Suprapubic skin (tissue), 4 donors: Measurements from ENCODE around the gene SHISA3. TPM values are rescaled to one million over a fixed set of nuclear protein-coding genes. Genes with fewer than 3 reads are reported as not detected.

ENCODE experiments used
- DNase-seq, 2 donors: peaks; one replicate each; pipeline ENCODE4 v3.0.0-alpha.2; 2019; ENCODE audit warnings: low spot score in 2 of 2
- H3K27ac ChIP-seq: fragments of 200-600 bp; sonication (generic); one replicate; pipeline ENCODE4 v1.5.1; 2019
- H3K27me3 ChIP-seq: fragments of 200-600 bp; sonication (generic); one replicate; pipeline ENCODE4 v1.5.1; 2019
- H3K36me3 ChIP-seq: fragments of 200-600 bp; sonication (generic); one replicate; pipeline ENCODE4 v1.5.1; 2019
- H3K4me1 ChIP-seq: fragments of 200-600 bp; sonication (generic); one replicate; pipeline ENCODE4 v1.5.1; 2019
- H3K4me3 ChIP-seq: fragments of 200-600 bp; sonication (generic); one replicate; pipeline ENCODE4 v1.5.1; 2019; ENCODE audit warnings: mild to moderate bottlenecking
- H3K9me3 ChIP-seq: fragments of 200-600 bp; sonication (generic); one replicate; pipeline ENCODE4 v1.5.1; 2019
- CTCF ChIP-seq, 2 donors: fragments of 200-600 bp in 1 of 2; fragments of 450-650 bp in 1 of 2; sonication (generic) in 1 of 2; IDR thresholded peaks; one replicate each; pipeline ENCODE4 v1.5.1; 2016 to 2019; ENCODE audit warnings: antibody characterized with exemption in 2 of 2, mild to moderate bottlenecking in 1 of 2, moderate library complexity in 1 of 2
- EP300 ChIP-seq: sonication (generic); formaldehyde crosslinking; IDR thresholded peaks from one replicate; pipeline ENCODE4 v1.6.1; 2017; ENCODE audit warnings: antibody characterized with exemption
- POLR2A ChIP-seq, 2 donors: fragments of 450-650 bp; IDR thresholded peaks; one replicate each; pipeline ENCODE4 v1.6.1; 2017; ENCODE audit warnings: antibody characterized with exemption in 2 of 2, mild to moderate bottlenecking in 2 of 2, moderate library complexity in 2 of 2
- POLR2AphosphoS5 ChIP-seq, 3 donors: sonication (generic); formaldehyde crosslinking; IDR thresholded peaks; one replicate each; pipeline ENCODE4 v1.6.1; 2017; ENCODE audit warnings: antibody characterized with exemption in 3 of 3
- WGBS: methylation state at CpG from one replicate; pipeline ENCODE4 v1.1.5; 2018; 5-methylcytosine and 5-hydroxymethylcytosine counted together
- total RNA-seq, 4 donors: library from RNA; depleted of rRNA; stranded (reverse); fragments of >200 nt; gene quantifications; one replicate each; pipeline ENCODE4 v1.1.0, GENCODE V29; 2016

Gene SHISA3
- total RNA-seq, 4 donors from 2014 or later = 0.72 TPM; not detected in 3

GRCh38 chr4:42425146-42426065 lies 28.1 kb downstream of the SHISA3 start:
- Histone ChIP-seq H3K4me3 (no peak overlapping the region), H3K36me3 (no peaks in the 10 kb centered on the region), H3K27me3 (no peaks in the 10 kb centered on the region), H3K4me1 (no peaks in the 10 kb centered on the region), H3K27ac (no peak overlapping the region), H3K9me3 (no peaks in the 10 kb centered on the region)
- TF ChIP-seq EP300 (no peak), POLR2A (IDR thresholded peaks at IDR 0.05) (no peak), CTCF (IDR thresholded peaks at IDR 0.05) (no peak), POLR2AphosphoS5 (IDR thresholded peaks at IDR 0.05) (no peak)
- WGBS = 87% methylated on average over 19 of the region's 19 CpGs
- no peak for DNase-seq

DNA sequence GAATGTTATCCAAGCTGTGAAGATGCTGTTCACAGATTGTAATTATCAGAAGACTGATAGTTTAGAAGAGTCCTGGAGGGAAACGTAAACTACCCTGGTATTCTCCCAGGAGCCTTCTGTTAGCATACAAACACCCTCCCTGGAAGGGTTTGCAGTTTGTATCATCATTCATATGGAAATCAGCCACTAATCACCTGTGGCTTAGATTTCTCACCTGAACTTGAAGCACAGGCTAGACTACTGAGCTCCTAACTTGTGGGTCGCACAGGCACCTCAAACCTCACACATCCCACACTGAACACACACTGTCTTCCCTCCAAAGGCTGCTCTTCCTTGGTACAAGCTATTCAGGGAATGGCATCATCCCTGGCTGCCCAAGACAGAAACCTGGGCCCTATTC lies 30.7 kb downstream of the SHISA3 start:
- H3K36me3 ChIP-seq = no peaks in the 10 kb centered on the region
- no peak overlapping the region for H3K4me3 ChIP-seq
- DNase-seq = no peak
- TF ChIP-seq CTCF (IDR thresholded peaks at IDR 0.05) = no peak
- no peak for TF ChIP-seq EP300
- no peak for TF ChIP-seq POLR2AphosphoS5 (IDR thresholded peaks at IDR 0.05)
- TF ChIP-seq POLR2A (IDR thresholded peaks at IDR 0.05) = no peak
- no peak overlapping the region for H3K27ac ChIP-seq
- H3K9me3 ChIP-seq = no peaks in the 10 kb centered on the region
- H3K4me1 ChIP-seq = no peaks in the 10 kb centered on the region
- 81% methylated on average over 2 of the region's 2 CpGs for WGBS
- no peaks in the 10 kb centered on the region for H3K27me3 ChIP-seq

DNA sequence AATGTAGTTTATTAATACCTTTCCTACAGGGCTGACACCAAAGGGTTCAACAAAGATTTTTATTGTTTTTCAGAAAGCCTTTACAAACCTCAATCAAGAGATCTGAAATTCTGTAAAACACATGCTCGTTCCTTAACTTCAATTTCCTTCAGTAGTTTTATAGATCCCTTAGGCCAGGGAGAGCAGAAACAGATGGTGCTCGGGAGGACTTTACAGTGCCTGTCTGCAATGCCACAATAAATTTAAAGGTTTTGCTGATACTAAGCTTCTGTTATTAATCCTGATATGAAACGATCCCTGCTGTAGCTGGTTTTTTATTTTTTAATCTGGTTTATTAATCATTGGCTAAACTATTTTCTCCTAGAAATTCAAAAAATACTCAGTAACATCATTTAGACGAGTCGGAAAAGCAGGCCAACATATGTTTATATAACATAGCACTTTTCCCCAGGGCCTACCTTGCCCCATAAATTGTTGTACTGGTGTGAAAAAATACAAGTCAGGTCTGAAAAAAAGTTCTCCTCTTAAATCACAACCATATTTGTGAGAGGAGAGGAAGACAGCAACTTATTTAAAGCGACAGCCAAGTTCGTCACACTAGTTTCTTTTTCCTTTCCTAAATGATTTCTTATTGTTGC lies 39.8 kb downstream of the SHISA3 start:
- DNase-seq = no peak
- H3K4me3 ChIP-seq = no peak overlapping the region
- no peaks in the 10 kb centered on the region for H3K36me3 ChIP-seq
- H3K4me1 ChIP-seq = no peaks in the 10 kb centered on the region
- 66% methylated on average over 7 of the region's 7 CpGs for WGBS
- TF ChIP-seq POLR2A (IDR thresholded peaks at IDR 0.05) = no peak
- no peak for TF ChIP-seq CTCF (IDR thresholded peaks at IDR 0.05)
- no peaks in the 10 kb centered on the region for H3K9me3 ChIP-seq
- no peak overlapping the region for H3K27ac ChIP-seq
- no peaks in the 10 kb centered on the region for H3K27me3 ChIP-seq

DNA sequence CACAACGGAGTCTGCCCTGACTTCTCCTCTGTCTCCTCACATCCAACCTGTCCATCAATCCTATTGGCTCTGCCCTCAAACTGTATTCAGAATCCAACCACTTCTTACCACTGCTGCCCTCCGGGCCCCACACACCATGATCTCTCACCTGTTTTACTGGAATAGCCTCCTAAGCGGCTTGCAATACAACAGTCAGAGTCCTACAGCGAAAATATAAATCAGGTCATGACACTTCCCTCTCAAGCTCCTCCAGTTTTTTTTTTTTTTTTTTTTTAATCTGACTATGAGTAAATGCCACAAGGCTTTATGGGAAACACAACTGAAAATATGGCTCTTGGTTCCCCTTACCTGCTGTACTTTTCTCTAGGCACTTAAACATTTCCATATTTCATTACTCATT lies 42.8 kb downstream of the SHISA3 start:
- no peaks in the 10 kb centered on the region for H3K36me3 ChIP-seq
- TF ChIP-seq CTCF (IDR thresholded peaks at IDR 0.05) = no peak
- no peak for TF ChIP-seq EP300
- no peak for TF ChIP-seq POLR2A (IDR thresholded peaks at IDR 0.05)
- no peak for TF ChIP-seq POLR2AphosphoS5 (IDR thresholded peaks at IDR 0.05)

DNA sequence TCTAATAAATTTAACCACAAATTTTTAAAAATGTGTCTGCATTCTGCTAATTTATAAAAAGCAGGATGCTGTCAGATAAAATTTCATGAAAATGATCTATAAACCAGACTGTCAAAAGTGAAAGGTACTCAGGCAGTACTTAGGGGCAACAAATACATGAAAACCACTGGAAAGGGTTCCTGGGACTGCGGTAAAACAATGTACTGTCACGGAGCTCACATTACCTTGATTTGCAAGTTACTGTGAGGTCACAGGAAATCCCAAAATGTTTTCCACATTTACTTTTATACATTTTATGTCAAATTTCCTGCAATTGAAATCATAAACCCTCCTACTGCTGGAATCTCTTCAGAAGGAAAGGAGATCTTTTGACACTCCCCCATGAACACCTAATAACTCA lies 45.3 kb downstream of the SHISA3 start:
- WGBS = 79% methylated on average over 2 of the region's 2 CpGs
- DNase-seq = no peak
- Histone ChIP-seq H3K4me1 (no peaks in the 10 kb centered on the region), H3K9me3 (no peaks in the 10 kb centered on the region), H3K4me3 (no peak overlapping the region), H3K27ac (no peak overlapping the region), H3K27me3 (no peaks in the 10 kb centered on the region), H3K36me3 (no peaks in the 10 kb centered on the region)
- TF ChIP-seq POLR2A (IDR thresholded peaks at IDR 0.05) = no peak
- no peak for TF ChIP-seq EP300
- TF ChIP-seq CTCF (IDR thresholded peaks at IDR 0.05) = no peak
- TF ChIP-seq POLR2AphosphoS5 (IDR thresholded peaks at IDR 0.05) = no peak

More for the DNA sequence above, 42.8 kb downstream of the SHISA3 start:
- 64% methylated on average over 4 of the region's 4 CpGs for WGBS
- no peak overlapping the region for H3K27ac ChIP-seq
- no peak overlapping the region for H3K4me3 ChIP-seq
- no peaks in the 10 kb centered on the region for H3K9me3 ChIP-seq
- no peak for DNase-seq
- no peaks in the 10 kb centered on the region for H3K4me1 ChIP-seq
- H3K27me3 ChIP-seq = no peaks in the 10 kb centered on the region
